K562 (cell line): ENCODE measurements around the gene PIK3CB. TPM values are rescaled to one million over a fixed set of nuclear protein-coding genes. Genes with fewer than 3 reads are reported as not detected.
A peak's percentile ranks its signal among the peaks of the same experiment; 100 is the strongest.

Experiments
- ATAC-seq: fragments of 200-7000 bp; cut with Tn5 transposase; 3 replicates; pipeline ENCODE4 v1.9.1; 2020; ENCODE audit warnings: moderate library complexity
- BruUV-seq: library from RNA; stranded (reverse); fragments of 400-500 nt; replicated peaks from 2 replicates; lab custom pipeline; 2021; lab: Mats Ljungman, UMichigan
- CTCF ChIA-PET: fragments of 300-600 bp; formaldehyde crosslinking; extraction: SDS; loops from one replicate; lab custom pipeline; 2021; ENCODE audit warnings: low intra/inter-chr PET ratio; lab: Yijun Ruan, JAX
- POLR2A ChIA-PET: fragments of 300-600, 350-650 bp; sonication (Branson Sonifier 250); formaldehyde crosslinking; extraction: SDS; loops from one replicate; lab custom pipeline; 2021; ENCODE audit warnings: antibody characterized with exemption, inconsistent platforms; lab: Yijun Ruan, JAX
- DNase-seq, 4 experiments: peaks; one replicate each; pipeline versions ENCODE4 v3.0.0 to v3.0.0-alpha.2; 2011 to 2018; ENCODE audit warnings: low spot score in 3 of 4, mixed read lengths in 3 of 4; ENCODE audit errors: extremely low read depth in 1 of 4
- FAIRE-seq: peaks from 2 replicates; lab custom pipeline; 2011; peaks lifted over from hg19 to GRCh38; lab: Jason Lieb, UNC
- H2AFZ ChIP-seq: 2 replicates; pipeline ENCODE4 v1.6.0; 2011; ENCODE audit warnings: low read depth, low read length, control low read depth, inconsistent platforms
- H3K27ac ChIP-seq: fragments of 200-600 bp; 3 replicates; pipeline ENCODE4 v1.8.0; 2011; ENCODE audit warnings: low read depth, mild to moderate bottlenecking, control low read depth, inconsistent platforms, low read length, moderate library complexity, mixed read lengths; ENCODE audit errors: extremely low read depth
- H3K27me3 ChIP-seq, 2 experiments: fragments of 300-600 bp in 1 of 2; 2 replicates in 1 of 2; 3 replicates in 1 of 2; pipeline versions ENCODE4 v1.6.0 to v1.8.0; 2011; ENCODE audit warnings: inconsistent platforms in 2 of 2, low read length in 2 of 2, mild to moderate bottlenecking in 1 of 2, mixed read lengths in 1 of 2, moderate library complexity in 1 of 2; ENCODE audit not compliant: control insufficient read depth in 2 of 2, insufficient read depth in 2 of 2
- H3K36me3 ChIP-seq: fragments of 300-600 bp; 3 replicates; pipeline ENCODE4 v1.8.0; 2011; ENCODE audit warnings: mild to moderate bottlenecking, low read length, inconsistent platforms; ENCODE audit not compliant: control insufficient read depth, insufficient read depth
- H3K4me1 ChIP-seq, 2 experiments: fragments of 200-600 bp in 1 of 2; replicated peaks in 1 of 2; 2 replicates in 1 of 2; 3 replicates in 1 of 2; pipeline versions ENCODE4 v1.5.1 to v1.8.0; 2011; ENCODE audit warnings: inconsistent platforms in 2 of 2, low read length in 2 of 2, mild to moderate bottlenecking in 1 of 2, mixed read lengths in 1 of 2, moderate library complexity in 1 of 2; ENCODE audit not compliant: control insufficient read depth in 2 of 2, insufficient read depth in 2 of 2
- H3K4me2 ChIP-seq: 2 replicates; pipeline ENCODE4 v1.6.1; 2011; ENCODE audit warnings: low read length, control low read depth, inconsistent platforms, mixed read lengths; ENCODE audit not compliant: insufficient read depth
- H3K4me3 ChIP-seq: fragments of 200-600 bp; sonication (generic), shearing (Covaris generic); 2 replicates; pipeline ENCODE4 v1.5.1; 2016; ENCODE audit warnings: control low read depth, inconsistent platforms
- H3K79me2 ChIP-seq: fragments of 200-600 bp; 3 replicates; pipeline ENCODE4 v1.8.0; 2011; ENCODE audit warnings: low read length, inconsistent platforms; ENCODE audit not compliant: control insufficient read depth, insufficient read depth
- H3K9ac ChIP-seq, 2 experiments: 2 replicates each; pipeline versions ENCODE4 v1.6.0 to v1.6.1; 2011; ENCODE audit warnings: low read depth in 2 of 2, low read length in 2 of 2, control low read depth in 1 of 2, inconsistent platforms in 1 of 2, mild to moderate bottlenecking in 1 of 2, mixed read lengths in 1 of 2; ENCODE audit not compliant: insufficient read depth in 1 of 2
- H3K9me1 ChIP-seq: one replicate; pipeline ENCODE4 v1.6.0; 2011; ENCODE audit warnings: inconsistent platforms, mild to moderate bottlenecking, low read length, moderate library complexity; ENCODE audit not compliant: control insufficient read depth, insufficient read depth
- H3K9me3 ChIP-seq: replicated peaks from 2 replicates; pipeline ENCODE4 v1.5.1; 2011; ENCODE audit warnings: low read depth, low read length, inconsistent platforms; ENCODE audit not compliant: control insufficient read depth, insufficient read depth
- H4K20me1 ChIP-seq: replicated peaks from 2 replicates; pipeline ENCODE4 v1.6.1; 2011; ENCODE audit warnings: low read length, inconsistent platforms, mixed read lengths; ENCODE audit not compliant: control insufficient read depth, insufficient read depth
- MCM3 ChIP-seq: fragments of 450-650 bp; IDR thresholded peaks from 2 replicates; pipeline ENCODE4 v1.6.1; 2016
- RAD51 ChIP-seq: fragments of 450-650 bp; IDR thresholded peaks from 2 replicates; pipeline ENCODE4 v1.7.1; 2016; ENCODE audit warnings: low read depth, mild to moderate bottlenecking, borderline replicate concordance
- SRSF1 ChIP-seq: fragments of 200-400 bp; formaldehyde crosslinking; IDR thresholded peaks from 2 replicates; pipeline ENCODE4 v1.6.1; 2017; ENCODE audit warnings: mild to moderate bottlenecking, low read depth, low read length, moderate library complexity
- WGBS: fragments of 100-300 bp; shearing (Covaris generic); methylation state at CpG from one replicate; pipeline ENCODE4 v1.1.6; 2016; ENCODE audit warnings: low coverage, mixed read lengths; ENCODE audit not compliant: insufficient coverage; ENCODE audit errors: missing lambda C conversion rate; 5-methylcytosine and 5-hydroxymethylcytosine counted together
- in situ Hi-C: fragments of 300-500 bp; cut with MboI; formaldehyde crosslinking; loops from 4 replicates; pipeline ENCODE4 v1.15.0; 2018; ENCODE audit warnings: inconsistent platforms, mixed read lengths
- intact Hi-C: fragments of 100-400 bp; cut with micrococcal nuclease; formaldehyde crosslinking; loops from 2 replicates; pipeline ENCODE4 v1.14.2; 2022
- polyA plus RNA-seq, 8 experiments: library from polyadenylated mRNA; depleted of rRNA in 4 of 8; stranded (reverse) in 5 of 8; unstranded in 3 of 8; fragments of >200 nt; fragmentation: Nextera tagmentation in 2 of 8; fragmentation: Illumina TruSeq in 1 of 8; extraction: Ambion mirVana in 2 of 8; extraction: Trizol in 1 of 8; gene quantifications; 2 replicates each; pipeline versions ENCODE4 v1.2.1 to v1.2.3, GENCODE V29; 2011 to 2014; ENCODE audit warnings: inconsistent platforms in 1 of 8, missing spikeins in 1 of 8
- total RNA-seq, 7 experiments: library from RNA; depleted of rRNA in 6 of 7; stranded (reverse); fragments of >200 nt in 6 of 7; fragmentation: Illumina TruSeq in 2 of 7; extraction: Trizol in 2 of 7; gene quantifications; 2 replicates each; pipeline versions ENCODE4 v1.2.1 to v1.2.3, GENCODE V29; 2011 to 2021; ENCODE audit warnings: low replicate concordance in 1 of 7

Gene PIK3CB
- total and polyA plus RNA-seq, 9 of the 15 experiments (the other 6 are each of a cell fraction or from before 2014, with no cell fraction given) = 15.3 to 62.6 (median 28.3) TPM

DNA sequence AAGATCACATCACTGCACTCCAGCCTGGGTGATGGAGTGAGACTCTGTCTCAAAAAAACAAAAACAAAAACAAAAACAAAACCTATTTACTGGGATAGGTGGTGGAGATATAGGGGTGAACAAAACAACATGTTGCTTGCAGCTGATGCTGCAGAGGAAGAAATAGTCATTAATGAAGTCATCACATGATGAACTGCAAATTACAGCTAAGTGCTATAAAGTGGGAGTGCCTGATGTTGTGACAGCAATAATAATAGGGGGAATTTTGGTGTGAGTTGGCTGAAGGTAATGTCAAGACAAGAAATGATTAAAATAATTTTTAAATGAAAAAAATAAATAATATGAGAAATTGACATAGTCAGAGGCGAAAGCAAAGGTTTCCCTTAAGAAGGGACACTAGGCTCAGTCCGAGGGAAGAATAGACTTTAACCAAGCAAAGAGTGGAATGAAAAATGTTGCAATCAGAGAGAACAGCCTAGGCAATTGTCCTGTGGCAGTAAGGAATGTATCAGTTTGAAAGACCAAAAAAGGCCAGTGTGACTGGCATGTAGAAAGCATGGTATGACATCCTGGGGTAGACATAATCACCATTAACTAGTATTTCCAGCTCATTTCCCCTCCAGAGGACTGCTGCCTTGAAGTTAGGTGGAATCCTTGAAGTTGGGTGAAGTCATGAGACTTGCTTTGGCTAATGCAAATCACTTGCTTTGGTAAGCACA lies 14.7 kb upstream of the PIK3CB start:
- Histone ChIP-seq H3K4me1 (no peaks in the 10 kb centered on the region; a peak in 1 of 5 replicates), H3K79me2 (no peaks in the 10 kb centered on the region), H3K9me3 (0 out of 2 replicates have a peak, but pooled peaks cover 4% of the 10 kb centered on the region), H3K9me1 (no peaks in the 10 kb centered on the region), H3K36me3 (no peaks in the 10 kb centered on the region), H3K27ac (no peak overlapping the region), H3K4me3 (no peak overlapping the region), H2AFZ (0 out of 2 replicates have a peak overlapping the region, but pooled peaks have one; percentile 22), H4K20me1 (no peaks in the 10 kb centered on the region), H3K9ac (no peak overlapping the region), H3K4me2 (no peak overlapping the region), H3K27me3 (no peaks in the 10 kb centered on the region)
- WGBS = 61% methylated on average over 2 of the region's 2 CpGs
- intact Hi-C loops (no loop called here), in situ Hi-C loops (no loop called here)
- no peak for FAIRE-seq
- no peak for DNase-seq
- BruUV-seq = no TSS peak
- CTCF ChIA-PET = no interaction called here
- no peak for TF ChIP-seq SRSF1
- TF ChIP-seq MCM3 = no peak
- POLR2A ChIA-PET = interaction anchor here (0.7 to 1.1 kb wide), 3 partner anchors 12 to 420 kb away, joined by 3 read pairs; no protein-coding TSS in a partner anchor
- ATAC-seq = no peak

DNA sequence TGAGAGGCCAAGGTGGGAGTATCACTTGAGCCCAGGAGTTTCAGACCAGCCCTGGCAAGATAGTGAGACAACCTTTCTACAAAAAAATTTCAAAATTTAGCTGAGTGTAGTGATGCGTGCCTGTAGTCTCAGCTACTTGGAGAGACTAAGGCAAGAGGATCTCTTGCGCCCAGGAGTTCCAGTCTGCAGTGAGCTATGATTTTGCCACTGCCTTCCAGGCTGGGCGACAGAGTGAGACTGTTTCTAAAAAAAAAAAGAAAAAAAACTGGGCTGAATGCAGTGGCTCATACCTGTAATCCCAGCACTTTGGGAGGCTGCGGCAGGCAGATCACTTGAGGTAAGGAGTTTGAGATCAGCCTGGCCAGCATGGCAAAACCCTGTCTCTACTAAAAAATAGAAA lies 14.0 kb upstream of the PIK3CB start:
- Histone ChIP-seq H3K27me3 (no peaks in the 10 kb centered on the region), H2AFZ (no peak overlapping the region), H4K20me1 (no peaks in the 10 kb centered on the region), H3K36me3 (no peaks in the 10 kb centered on the region), H3K4me3 (no peak overlapping the region), H3K9me3 (0 out of 2 replicates have a peak, but pooled peaks cover 4% of the 10 kb centered on the region), H3K79me2 (no peaks in the 10 kb centered on the region), H3K4me1 (no peaks in the 10 kb centered on the region; a peak in 1 of 5 replicates), H3K9ac (no peak overlapping the region), H3K9me1 (no peaks in the 10 kb centered on the region), H3K4me2 (no peak overlapping the region), H3K27ac (no peak overlapping the region)
- ATAC-seq = no peak
- intact Hi-C loops = no loop called here
- no peak for DNase-seq
- in situ Hi-C loops = no loop called here
- ChIA-PET CTCF (no interaction called here), POLR2A (interaction anchor here (0.6 kb wide), 1 partner anchor 14 kb away, joined by 3 read pairs; no protein-coding TSS in a partner anchor)
- TF ChIP-seq RAD51 = no peak
- WGBS = 85% methylated on average over 4 of the region's 4 CpGs
- no TSS peak for BruUV-seq
- FAIRE-seq = no peak
